ENCODE data around the gene RIPOR3. TPM values are rescaled to one million over a fixed set of nuclear protein-coding genes. Genes with fewer than 3 reads are reported as not detected.

Gene RIPOR3
- total RNA-seq, 1 donor from 2014 or later, result 5.1 TPM

- H3K4me3 Mint-ChIP-seq, result no peak overlapping the region
- H3K4me1 Mint-ChIP-seq (ENCODE audit: unreplicated experiment), result no peaks in the 10 kb centered on the region
- no peaks in the 10 kb centered on the region for H3K9me3 Mint-ChIP-seq
- no peak overlapping the region for H3K27ac Mint-ChIP-seq
- no peaks in the 10 kb centered on the region for H3K27me3 Mint-ChIP-seq
- no peak for TF ChIP-seq CTCF (conservative IDR thresholded peaks at IDR 0.05)
- H3K36me3 Mint-ChIP-seq, result peaks cover 10% of the 10 kb centered on the region
- no peak for DNase-seq (ENCODE audit: extremely low spot score, unreplicated experiment)
Observed at GRCh38 chr20:50586531-50587232, 104.7 kb downstream of the RIPOR3 start.

- H3K4me1 Mint-ChIP-seq (ENCODE audit: unreplicated experiment), result no peaks in the 10 kb centered on the region
- TF ChIP-seq CTCF (conservative IDR thresholded peaks at IDR 0.05), result no peak
- no peak overlapping the region for H3K27ac Mint-ChIP-seq
- H3K27me3 Mint-ChIP-seq, result no peaks in the 10 kb centered on the region
- no peak for DNase-seq (ENCODE audit: extremely low spot score, unreplicated experiment)
- H3K9me3 Mint-ChIP-seq, result no peaks in the 10 kb centered on the region
- H3K36me3 Mint-ChIP-seq, result peaks cover 12% of the 10 kb centered on the region
- no peak overlapping the region for H3K4me3 Mint-ChIP-seq
Observed at GRCh38 chr20:50585678-50586077, 105.7 kb downstream of the RIPOR3 start.

GRCh38 chr20:50585214-50585613 lies 106.1 kb downstream of the RIPOR3 start:
- no peak for DNase-seq (ENCODE audit: extremely low spot score, unreplicated experiment)
- Mint-ChIP-seq H3K27me3 (no peaks in the 10 kb centered on the region), H3K27ac (no peak overlapping the region), H3K36me3 (peaks cover 16% of the 10 kb centered on the region), H3K9me3 (no peaks in the 10 kb centered on the region), H3K4me3 (no peak overlapping the region), H3K4me1 (ENCODE audit: unreplicated experiment) (no peaks in the 10 kb centered on the region)
- no peak for TF ChIP-seq CTCF (conservative IDR thresholded peaks at IDR 0.05)

- Mint-ChIP-seq H3K27me3 (no peaks in the 10 kb centered on the region), H3K4me1 (ENCODE audit: unreplicated experiment) (no peaks in the 10 kb centered on the region), H3K36me3 (peaks cover 16% of the 10 kb centered on the region), H3K9me3 (no peaks in the 10 kb centered on the region), H3K27ac (no peak overlapping the region), H3K4me3 (no peak overlapping the region)
- no peak for DNase-seq (ENCODE audit: extremely low spot score, unreplicated experiment)
- no peak for TF ChIP-seq CTCF (conservative IDR thresholded peaks at IDR 0.05)
Observed at GRCh38 chr20:50584687-50585086, 106.7 kb downstream of the RIPOR3 start.

GRCh38 chr20:50583442-50584150 lies 107.7 kb downstream of the RIPOR3 start:
- Mint-ChIP-seq H3K4me3 (no peak overlapping the region), H3K27me3 (no peaks in the 10 kb centered on the region), H3K27ac (no peak overlapping the region), H3K9me3 (no peaks in the 10 kb centered on the region), H3K36me3 (peaks cover 24% of the 10 kb centered on the region), H3K4me1 (ENCODE audit: unreplicated experiment) (no peaks in the 10 kb centered on the region)
- no peak for DNase-seq (ENCODE audit: extremely low spot score, unreplicated experiment)
- no peak for TF ChIP-seq CTCF (conservative IDR thresholded peaks at IDR 0.05)

Data from type B pancreatic cell (in vitro differentiated cells).